Gastrocnemius medialis (tissue), 4 donors: Measurements from ENCODE around the gene CCDC82.

Experiments used
- POLR2A ChIP-seq, 2 donors: fragments of 450-650 bp; IDR thresholded peaks; one replicate each; pipeline ENCODE4 v1.6.1; 2017; ENCODE audit warnings: antibody characterized with exemption in 2 of 2, mild to moderate bottlenecking in 2 of 2, moderate library complexity in 2 of 2
- TF ChIP-seq, protein P1 (sequence below), 5 experiments: fragments of 450-650 bp in 3 of 5; fragments of 200-600 bp in 2 of 5; sonication (generic) in 2 of 5; IDR thresholded peaks in 4 of 5; conservative IDR thresholded peaks in 1 of 5; 1 replicate in 4 of 5; 2 replicates in 1 of 5; pipeline ENCODE4 v1.5.1; 2016 to 2019; ENCODE audit warnings: antibody characterized with exemption in 5 of 5, mild to moderate bottlenecking in 3 of 5, moderate library complexity in 3 of 5

DNA sequence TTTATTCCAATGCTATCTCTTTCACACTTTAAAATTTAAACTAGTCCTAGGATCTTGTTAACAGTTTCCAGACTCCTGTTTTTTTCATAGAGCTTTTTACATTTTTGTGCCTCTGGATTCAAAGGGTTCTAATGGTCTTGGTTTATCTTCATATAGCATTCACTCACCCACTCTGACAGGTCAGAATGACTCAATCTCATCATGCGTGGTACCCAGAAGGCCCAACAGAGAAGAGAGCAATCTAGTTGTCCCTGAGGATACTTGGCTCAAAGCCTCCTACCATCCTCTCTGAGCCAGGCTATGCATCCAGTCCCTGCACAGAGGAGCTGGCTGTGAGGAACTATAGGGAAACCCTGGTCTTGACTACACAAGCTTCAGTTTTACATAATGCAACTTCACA is 74.2 kb downstream of the CCDC82 start:
- TF ChIP-seq, protein P1, sequence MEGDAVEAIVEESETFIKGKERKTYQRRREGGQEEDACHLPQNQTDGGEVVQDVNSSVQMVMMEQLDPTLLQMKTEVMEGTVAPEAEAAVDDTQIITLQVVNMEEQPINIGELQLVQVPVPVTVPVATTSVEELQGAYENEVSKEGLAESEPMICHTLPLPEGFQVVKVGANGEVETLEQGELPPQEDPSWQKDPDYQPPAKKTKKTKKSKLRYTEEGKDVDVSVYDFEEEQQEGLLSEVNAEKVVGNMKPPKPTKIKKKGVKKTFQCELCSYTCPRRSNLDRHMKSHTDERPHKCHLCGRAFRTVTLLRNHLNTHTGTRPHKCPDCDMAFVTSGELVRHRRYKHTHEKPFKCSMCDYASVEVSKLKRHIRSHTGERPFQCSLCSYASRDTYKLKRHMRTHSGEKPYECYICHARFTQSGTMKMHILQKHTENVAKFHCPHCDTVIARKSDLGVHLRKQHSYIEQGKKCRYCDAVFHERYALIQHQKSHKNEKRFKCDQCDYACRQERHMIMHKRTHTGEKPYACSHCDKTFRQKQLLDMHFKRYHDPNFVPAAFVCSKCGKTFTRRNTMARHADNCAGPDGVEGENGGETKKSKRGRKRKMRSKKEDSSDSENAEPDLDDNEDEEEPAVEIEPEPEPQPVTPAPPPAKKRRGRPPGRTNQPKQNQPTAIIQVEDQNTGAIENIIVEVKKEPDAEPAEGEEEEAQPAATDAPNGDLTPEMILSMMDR (IDR thresholded peaks at IDR 0.05 in 4 of 5, conservative IDR thresholded peaks at IDR 0.05 in 1 of 5), result no peak
- TF ChIP-seq POLR2A (IDR thresholded peaks at IDR 0.05), result no peak
